ENCODE data around the gene TMEM135.

GRCh38 chr11:87039371-87039770 is 1.6 kb downstream of the TMEM135 start:
- TF ChIP-seq TCF12 (IDR thresholded peaks at IDR 0.05; ENCODE audit: low read depth) = no peak
- TF ChIP-seq TAF1 (IDR thresholded peaks at IDR 0.05; ENCODE audit: low read depth) = no peak
- TF ChIP-seq RAD21 (IDR thresholded peaks at IDR 0.05; ENCODE audit: low read depth) = no peak
- TF ChIP-seq, protein P1, sequence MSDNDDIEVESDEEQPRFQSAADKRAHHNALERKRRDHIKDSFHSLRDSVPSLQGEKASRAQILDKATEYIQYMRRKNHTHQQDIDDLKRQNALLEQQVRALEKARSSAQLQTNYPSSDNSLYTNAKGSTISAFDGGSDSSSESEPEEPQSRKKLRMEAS (IDR thresholded peaks at IDR 0.05) = no peak
- TF ChIP-seq ZBTB7A (IDR thresholded peaks at IDR 0.05; ENCODE audit: low read depth) = no peak
- no peak for TF ChIP-seq EGR1 (IDR thresholded peaks at IDR 0.05)
- TF ChIP-seq REST (IDR thresholded peaks at IDR 0.05; ENCODE audit: low read depth) = no peak
- no peak for TF ChIP-seq YY1 (IDR thresholded peaks at IDR 0.05; ENCODE audit: low read depth)
- no peak for TF ChIP-seq TEAD4 (IDR thresholded peaks at IDR 0.05)
- no peak for TF ChIP-seq CREB1 (IDR thresholded peaks at IDR 0.05; ENCODE audit: low read depth)
- TF ChIP-seq NFIC (IDR thresholded peaks at IDR 0.05) = no peak
- TF ChIP-seq EP300 (IDR thresholded peaks at IDR 0.05; ENCODE audit: borderline replicate concordance) = no peak
